ENCODE data around the gene POMP. TPM values are rescaled to one million over a fixed set of nuclear protein-coding genes. Genes with fewer than 3 reads are reported as not detected.

POMP gene, protein sequence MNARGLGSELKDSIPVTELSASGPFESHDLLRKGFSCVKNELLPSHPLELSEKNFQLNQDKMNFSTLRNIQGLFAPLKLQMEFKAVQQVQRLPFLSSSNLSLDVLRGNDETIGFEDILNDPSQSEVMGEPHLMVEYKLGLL
- 49.6 TPM for total RNA-seq
- polyA plus RNA-seq, result 59.6 TPM

DNA sequence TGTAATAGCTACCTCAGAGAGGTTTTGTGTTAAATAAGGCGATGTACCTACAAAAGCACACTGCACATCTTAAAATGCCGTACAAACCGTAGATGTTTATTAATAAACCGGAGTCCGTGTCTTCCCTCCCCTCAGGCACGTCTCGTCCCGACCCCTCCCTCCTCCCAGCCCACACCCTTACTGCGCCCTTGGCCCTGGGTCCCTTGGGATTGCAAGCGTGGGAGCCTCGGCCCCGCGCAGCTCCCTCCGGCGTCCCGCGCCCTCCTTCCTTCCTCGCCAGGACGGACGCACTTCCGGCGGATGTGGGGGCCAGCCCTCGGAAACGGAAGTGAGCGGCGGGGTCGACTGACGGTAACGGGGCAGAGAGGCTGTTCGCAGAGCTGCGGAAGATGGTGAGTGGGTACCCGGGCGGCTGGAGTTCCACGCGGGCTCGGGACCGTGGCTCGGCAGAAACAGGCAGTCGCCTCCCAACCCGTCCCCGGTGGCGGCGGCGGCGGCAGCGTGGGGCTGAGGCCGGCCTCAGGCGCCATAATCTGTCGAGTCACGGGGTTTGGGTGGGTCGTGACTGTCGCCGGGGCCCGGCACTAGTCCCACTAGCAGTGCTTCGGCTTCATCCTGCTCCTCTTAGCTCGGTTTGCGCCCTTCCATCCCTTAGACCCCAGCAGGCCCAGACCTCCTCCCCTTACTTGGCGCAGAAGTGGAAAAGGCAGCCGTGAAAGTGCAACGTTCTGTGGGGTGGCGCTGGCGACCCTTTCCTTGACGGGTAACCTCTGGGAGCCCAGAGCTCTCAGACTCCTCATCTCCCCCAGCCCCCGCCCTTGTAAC lies at the start of gene POMP:
Gene POMP (plus strand): TSS at position 335 of the 825 bp plus-strand sequence. CDS start 55 bp downstream, at position 390.
- no peaks in the 10 kb centered on the region for H3K4me1 ChIP-seq (ENCODE audit: insufficient read depth)
- peak within 1 kb of the TSS; percentile 75 for H3K4me3 ChIP-seq (ENCODE audit: low read depth, low read length)
- under 1% methylated on average over 64 of the region's 64 CpGs for WGBS
- H3K27ac ChIP-seq (ENCODE audit: low read depth), result peak within 1 kb of the TSS; percentile 86
- DNase-seq (ENCODE audit: extremely low spot score), result peak; percentile 73
- H3K36me3 ChIP-seq (ENCODE audit: insufficient read depth), result peaks cover 4% of the 10 kb centered on the region

DNA sequence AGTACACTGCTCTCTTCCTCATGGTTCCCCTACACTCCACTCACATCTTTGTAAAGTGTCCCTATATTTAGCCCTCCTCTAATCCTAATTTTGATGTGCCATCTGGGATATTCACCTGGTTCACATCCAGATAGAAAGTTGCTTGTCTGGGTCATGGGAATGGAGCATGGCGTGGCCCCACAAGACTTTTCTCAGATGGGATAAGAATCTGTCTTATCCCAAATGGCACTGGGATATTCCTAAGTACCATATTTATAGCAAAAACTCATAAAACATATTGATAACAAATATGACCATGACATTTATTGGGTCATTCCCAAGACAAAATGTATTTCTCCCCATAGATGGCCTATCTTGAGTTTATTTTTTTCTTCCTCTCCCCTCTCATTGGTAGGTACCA lies 49.5 kb upstream of the POMP start:
- Histone ChIP-seq H3K27ac (ENCODE audit: low read depth) (no peak overlapping the region), H3K4me3 (ENCODE audit: low read depth, low read length) (no peak overlapping the region), H3K36me3 (ENCODE audit: insufficient read depth) (no peaks in the 10 kb centered on the region), H3K4me1 (ENCODE audit: insufficient read depth) (no peaks in the 10 kb centered on the region)
- WGBS, result 77% methylated on average over 1 of the region's 1 CpG
- DNase-seq (ENCODE audit: extremely low spot score), result no peak

DNA sequence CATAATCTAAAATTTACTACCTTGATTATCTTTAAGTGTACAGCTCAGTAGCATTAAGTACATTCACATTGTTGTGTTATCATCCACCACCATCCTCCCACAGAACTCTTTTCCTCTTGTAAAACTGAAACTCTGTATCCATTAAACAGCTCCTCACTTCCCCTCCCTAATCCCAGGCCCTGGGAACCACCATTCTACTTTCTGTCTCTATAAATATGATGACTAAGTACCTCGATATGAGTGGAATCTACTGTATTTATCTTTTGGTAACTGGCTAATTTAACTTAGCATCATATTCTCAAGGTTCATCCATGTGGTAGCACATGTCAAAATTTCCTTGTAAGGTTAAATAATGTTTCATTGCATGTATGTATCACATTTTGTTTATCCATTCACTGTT lies 49.0 kb upstream of the POMP start:
- WGBS, result 41% methylated on average over 1 of the region's 1 CpG
- Histone ChIP-seq H3K4me1 (ENCODE audit: insufficient read depth) (no peaks in the 10 kb centered on the region), H3K4me3 (ENCODE audit: low read depth, low read length) (no peak overlapping the region), H3K36me3 (ENCODE audit: insufficient read depth) (no peaks in the 10 kb centered on the region), H3K27ac (ENCODE audit: low read depth) (no peak overlapping the region)
- DNase-seq (ENCODE audit: extremely low spot score), result no peak

DNA sequence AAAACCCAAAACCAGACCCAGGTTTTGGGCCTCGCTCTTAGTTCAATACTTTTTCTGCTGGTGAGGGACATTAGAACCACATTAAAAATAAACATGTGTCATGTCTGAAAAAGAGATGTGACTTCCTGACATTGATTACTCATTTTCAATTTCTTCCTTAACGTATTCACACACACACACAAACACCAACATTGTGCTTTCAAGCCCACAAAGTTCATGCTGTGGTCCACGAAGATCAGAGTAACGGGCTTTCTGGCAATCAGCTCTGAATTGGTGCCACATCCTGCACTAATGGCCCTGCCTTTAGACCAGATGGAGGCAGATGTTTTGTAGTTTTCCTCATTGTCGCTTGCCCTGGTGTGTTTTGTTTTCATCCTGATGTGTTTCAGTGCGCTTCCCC lies 47.9 kb upstream of the POMP start:
- 71% methylated on average over 6 of the region's 6 CpGs for whole genome bisulfite sequencing
- H3K4me1 ChIP-seq (ENCODE audit: insufficient read depth), result no peaks in the 10 kb centered on the region
- H3K4me3 ChIP-seq (ENCODE audit: low read depth, low read length), result no peak overlapping the region
- no peaks in the 10 kb centered on the region for H3K36me3 ChIP-seq (ENCODE audit: insufficient read depth)
- H3K27ac ChIP-seq (ENCODE audit: low read depth), result no peak overlapping the region
- no peak for DNase-seq (ENCODE audit: extremely low spot score)

DNA sequence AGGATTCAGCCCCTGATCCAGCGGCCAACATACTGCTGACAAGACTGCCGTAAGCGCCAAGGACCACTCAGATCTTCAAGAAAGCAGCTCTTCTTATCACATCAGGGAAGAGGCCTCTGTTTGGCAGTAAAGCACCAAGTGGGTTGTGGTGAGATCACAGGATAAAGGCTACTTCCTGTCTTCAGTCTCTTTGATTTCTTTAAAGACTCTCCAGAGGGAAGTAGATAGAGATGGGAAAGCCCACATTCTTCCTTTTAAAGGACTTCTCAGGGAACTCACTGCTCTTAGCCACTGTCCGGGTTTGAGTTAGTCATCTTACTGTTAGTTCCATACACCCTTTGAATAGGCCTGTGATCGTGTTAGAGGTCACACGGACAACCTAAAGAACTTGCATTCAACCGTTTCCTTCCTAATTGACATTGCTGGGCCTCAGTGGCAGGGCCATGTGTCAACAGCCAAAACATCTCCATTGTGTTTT lies 47.2 kb upstream of the POMP start:
- Histone ChIP-seq H3K36me3 (ENCODE audit: insufficient read depth) (no peaks in the 10 kb centered on the region), H3K4me1 (ENCODE audit: insufficient read depth) (no peaks in the 10 kb centered on the region), H3K27ac (ENCODE audit: low read depth) (no peak overlapping the region), H3K4me3 (ENCODE audit: low read depth, low read length) (no peak overlapping the region)
- 45% methylated on average over 7 of the region's 7 CpGs for WGBS
- DNase-seq (ENCODE audit: extremely low spot score), result no peak

DNA sequence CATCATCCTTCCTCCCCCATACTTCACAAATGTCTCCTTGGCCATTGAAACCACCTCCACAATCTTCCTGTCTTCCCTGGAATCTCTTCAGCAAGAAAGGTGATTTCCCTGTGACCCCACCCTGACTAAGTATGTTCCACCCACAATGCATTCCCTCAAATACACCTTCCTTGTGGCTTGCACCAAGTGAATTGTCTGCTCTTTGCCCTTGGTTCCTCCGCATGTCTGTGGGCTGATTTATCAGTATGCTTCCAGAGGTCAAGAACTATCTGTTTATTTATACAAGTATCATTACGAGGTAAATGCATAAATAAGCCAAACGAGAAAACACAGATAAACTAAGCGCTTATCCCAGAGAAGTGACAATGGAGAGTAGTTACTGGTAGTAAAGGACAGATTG lies 45.4 kb upstream of the POMP start:
- H3K27ac ChIP-seq (ENCODE audit: low read depth), result no peak overlapping the region
- no peaks in the 10 kb centered on the region for H3K4me1 ChIP-seq (ENCODE audit: insufficient read depth)
- DNase-seq (ENCODE audit: extremely low spot score), result no peak
- H3K36me3 ChIP-seq (ENCODE audit: insufficient read depth), result no peaks in the 10 kb centered on the region
- H3K4me3 ChIP-seq (ENCODE audit: low read depth, low read length), result no peak overlapping the region
- 48% methylated on average over 4 of the region's 4 CpGs for WGBS

DNA sequence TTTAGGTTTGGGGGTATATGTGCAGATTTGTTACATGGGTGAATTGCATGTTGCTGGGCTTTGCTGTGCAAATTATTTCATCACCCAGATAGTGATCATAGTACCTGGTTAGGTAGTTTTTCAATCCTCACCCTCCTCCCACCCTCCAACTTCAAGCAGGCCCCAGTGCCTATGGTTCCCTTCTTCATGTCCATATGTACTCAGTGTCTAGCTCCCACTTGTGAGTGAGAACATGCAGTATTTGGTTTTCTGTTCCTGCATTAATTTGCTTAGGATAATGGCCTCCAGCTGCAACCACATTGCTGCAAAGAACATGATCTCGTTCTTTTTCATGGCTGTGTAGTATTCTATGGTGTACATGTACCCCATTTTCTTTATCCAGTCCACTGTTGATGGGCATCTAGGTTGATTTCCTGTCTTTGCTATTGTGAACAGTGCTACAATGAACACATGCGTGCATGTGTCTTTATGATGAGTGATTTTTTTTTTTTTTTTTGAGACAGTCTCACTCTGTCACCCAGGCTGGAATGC lies 42.9 kb upstream of the POMP start:
- no peak overlapping the region for H3K27ac ChIP-seq (ENCODE audit: low read depth)
- H3K4me3 ChIP-seq (ENCODE audit: low read depth, low read length), result no peak overlapping the region
- H3K36me3 ChIP-seq (ENCODE audit: insufficient read depth), result no peaks in the 10 kb centered on the region
- H3K4me1 ChIP-seq (ENCODE audit: insufficient read depth), result no peaks in the 10 kb centered on the region
- 89% methylated on average over 2 of the region's 2 CpGs for WGBS
- DNase-seq (ENCODE audit: extremely low spot score), result no peak

DNA sequence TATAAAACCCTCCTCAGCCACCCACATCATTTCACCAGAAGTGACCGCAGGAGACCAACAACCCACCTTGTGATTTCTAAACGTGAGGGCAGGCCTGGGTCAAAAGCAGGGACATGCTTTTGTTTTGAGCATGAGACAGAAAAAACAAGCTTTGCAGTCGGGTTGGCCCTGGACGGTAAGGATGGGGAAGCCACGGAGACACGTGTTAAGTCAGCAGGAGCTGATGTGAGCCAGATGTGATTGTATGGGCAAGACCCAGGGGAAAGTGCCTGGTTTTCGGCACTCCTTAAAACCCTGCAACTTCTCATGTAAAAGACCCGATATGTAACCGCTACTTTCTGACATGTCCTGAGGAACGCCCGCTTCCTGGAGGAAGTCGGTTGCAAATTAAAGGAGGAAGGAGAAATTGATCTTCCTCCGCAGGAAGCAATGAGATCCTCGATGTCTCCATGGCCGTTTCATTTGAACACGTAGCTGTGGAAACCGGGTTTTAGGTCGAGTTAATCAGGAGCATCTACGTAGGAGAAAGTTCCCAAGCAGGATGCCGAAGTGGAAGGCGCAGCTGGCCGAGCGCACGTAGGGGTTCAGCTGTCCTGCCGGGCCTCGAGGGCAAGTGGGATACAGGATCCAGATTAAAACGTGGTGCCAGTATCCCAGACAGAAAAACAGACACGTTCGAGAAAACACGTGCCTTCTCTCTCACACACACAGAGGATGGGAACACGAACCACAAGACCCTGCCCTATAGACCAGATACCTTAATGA lies 40.5 kb upstream of the POMP start:
- Histone ChIP-seq H3K4me3 (ENCODE audit: low read depth, low read length) (no peak overlapping the region), H3K4me1 (ENCODE audit: insufficient read depth) (no peaks in the 10 kb centered on the region), H3K36me3 (ENCODE audit: insufficient read depth) (no peaks in the 10 kb centered on the region), H3K27ac (ENCODE audit: low read depth) (no peak overlapping the region)
- WGBS, result 73% methylated on average over 31 of the region's 31 CpGs
- no peak for DNase-seq (ENCODE audit: extremely low spot score)

DNA sequence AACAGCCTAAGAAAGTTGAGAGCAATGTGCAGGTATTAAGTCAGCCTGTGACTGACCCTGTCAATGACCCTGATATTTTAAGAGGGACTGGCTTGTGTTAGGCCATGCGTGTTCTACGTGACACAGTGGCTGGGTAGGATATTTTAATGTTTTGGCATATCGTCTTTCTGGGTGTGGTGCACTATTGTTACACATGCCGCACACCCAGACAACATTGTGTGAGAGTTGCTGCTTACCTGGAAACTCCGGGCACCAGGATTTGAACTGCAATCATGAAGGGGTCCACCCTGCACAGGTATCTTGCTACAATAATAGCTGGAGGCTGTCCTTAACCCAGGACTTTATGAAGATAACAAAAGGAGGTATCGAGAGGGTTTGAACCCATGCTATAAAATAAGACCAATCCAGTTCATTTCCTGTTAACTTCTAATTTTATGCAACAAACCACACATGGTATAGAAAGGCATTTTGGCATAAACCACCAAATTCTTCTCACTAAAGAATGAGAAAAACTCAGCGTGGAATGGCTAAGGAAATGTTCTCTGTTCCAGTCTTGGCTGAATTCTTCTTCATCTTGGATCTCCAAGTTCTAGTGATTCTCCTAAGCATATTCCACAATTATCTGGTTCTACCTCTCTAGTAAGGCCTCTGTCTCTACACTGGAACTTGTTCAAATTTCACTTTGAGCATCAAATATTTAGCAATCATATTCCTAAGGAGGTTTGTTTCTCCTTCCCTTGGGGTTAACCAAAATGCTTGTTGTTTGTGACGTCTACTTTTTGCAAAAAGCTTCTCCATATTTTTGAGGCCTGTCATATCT lies 38.7 kb upstream of the POMP start:
- Histone ChIP-seq H3K4me3 (ENCODE audit: low read depth, low read length) (no peak overlapping the region), H3K27ac (ENCODE audit: low read depth) (no peak overlapping the region), H3K36me3 (ENCODE audit: insufficient read depth) (no peaks in the 10 kb centered on the region), H3K4me1 (ENCODE audit: insufficient read depth) (no peaks in the 10 kb centered on the region)
- no peak for DNase-seq (ENCODE audit: extremely low spot score)
- WGBS, result 77% methylated on average over 8 of the region's 8 CpGs

DNA sequence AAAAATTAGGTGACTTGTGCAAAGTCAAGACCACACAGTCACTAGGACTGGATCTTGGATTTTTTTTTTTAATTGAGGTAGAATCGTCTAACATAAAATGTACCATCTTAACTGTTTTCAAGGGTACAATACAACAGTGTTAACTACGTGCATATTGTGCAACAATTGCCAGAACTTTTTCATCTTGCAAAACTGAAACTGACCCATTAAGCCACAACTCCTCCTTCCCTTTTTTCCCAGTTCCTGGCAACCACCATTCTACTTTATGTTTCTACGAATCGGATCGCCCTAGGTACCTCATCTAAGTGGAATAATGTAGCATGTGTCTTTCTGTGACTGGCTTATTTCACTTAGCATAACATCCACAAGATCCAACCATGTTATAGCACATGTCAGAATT lies 37.5 kb upstream of the POMP start:
- Histone ChIP-seq H3K4me1 (ENCODE audit: insufficient read depth) (no peaks in the 10 kb centered on the region), H3K4me3 (ENCODE audit: low read depth, low read length) (no peak overlapping the region), H3K36me3 (ENCODE audit: insufficient read depth) (no peaks in the 10 kb centered on the region), H3K27ac (ENCODE audit: low read depth) (no peak overlapping the region)
- DNase-seq (ENCODE audit: extremely low spot score), result no peak
- 86% methylated on average over 5 of the region's 5 CpGs for WGBS

DNA sequence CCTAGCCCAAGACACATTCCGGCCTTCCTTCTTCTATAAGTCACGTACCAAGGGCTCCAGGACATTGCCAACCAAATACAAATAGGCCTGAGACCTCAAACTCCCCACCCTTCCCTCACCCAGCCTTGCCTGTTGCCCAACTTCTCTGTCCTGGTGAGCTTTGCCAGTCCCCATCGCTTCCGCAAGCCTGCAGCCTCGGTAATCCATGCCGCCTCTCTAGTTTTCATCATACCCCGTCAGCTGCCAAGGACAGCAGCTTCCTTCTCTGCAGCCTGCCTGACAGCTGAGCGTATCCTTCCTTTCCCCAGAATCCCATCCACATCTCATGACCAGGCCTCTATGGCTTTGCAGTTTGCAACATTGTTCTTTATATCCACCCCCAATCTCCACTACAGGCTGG lies 36.6 kb upstream of the POMP start:
- no peaks in the 10 kb centered on the region for H3K36me3 ChIP-seq (ENCODE audit: insufficient read depth)
- 93% methylated on average over 8 of the region's 8 CpGs for WGBS
- DNase-seq (ENCODE audit: extremely low spot score), result no peak
- H3K4me1 ChIP-seq (ENCODE audit: insufficient read depth), result no peaks in the 10 kb centered on the region
- no peak overlapping the region for H3K27ac ChIP-seq (ENCODE audit: low read depth)
- no peak overlapping the region for H3K4me3 ChIP-seq (ENCODE audit: low read depth, low read length)

DNA sequence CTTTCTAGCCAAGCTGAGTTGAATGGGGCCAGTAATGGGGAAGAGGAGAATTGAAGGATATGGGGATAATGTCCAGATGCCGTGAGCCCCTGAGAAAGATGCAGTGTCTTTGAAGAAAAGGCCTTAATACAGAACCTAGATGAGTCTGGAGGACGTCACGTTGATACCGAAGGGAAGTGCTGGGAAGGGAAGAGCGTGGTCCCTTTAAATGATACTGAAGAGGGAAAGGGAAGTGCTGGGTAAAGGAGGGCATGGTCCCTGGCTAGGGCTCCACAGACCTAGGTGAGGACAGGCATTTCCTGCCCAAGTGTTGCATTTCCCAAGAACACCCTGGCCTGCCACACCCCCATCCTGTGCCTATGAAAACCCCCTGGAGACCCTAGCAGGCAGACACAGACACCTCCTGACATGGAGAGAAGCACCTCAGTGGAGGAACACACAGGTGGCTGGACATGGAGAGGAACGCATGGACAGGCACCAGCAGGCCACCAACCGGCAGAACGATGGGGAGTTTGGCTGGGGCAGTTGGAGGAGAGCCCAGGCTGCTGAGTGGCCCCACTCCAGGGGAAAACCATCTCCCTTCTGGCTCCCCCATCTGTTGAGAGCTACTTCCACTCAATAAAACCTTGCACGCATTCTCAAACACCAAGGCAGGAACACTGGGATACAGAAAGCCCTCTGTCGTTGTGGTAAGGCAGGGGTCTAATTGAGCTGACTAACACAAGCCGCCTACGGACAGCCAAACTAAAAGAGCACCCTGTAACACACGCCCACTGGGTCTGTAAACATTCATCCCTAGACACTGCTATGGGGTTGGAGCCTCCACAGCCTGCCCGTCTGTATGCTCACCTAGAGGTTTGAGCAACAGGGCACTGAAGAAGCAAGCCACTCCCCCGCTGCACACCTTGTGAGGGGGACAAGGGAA lies 34.9 kb upstream of the POMP start:
- H3K36me3 ChIP-seq (ENCODE audit: insufficient read depth), result no peaks in the 10 kb centered on the region
- no peak for DNase-seq (ENCODE audit: extremely low spot score)
- no peak overlapping the region for H3K27ac ChIP-seq (ENCODE audit: low read depth)
- WGBS, result 54% methylated on average over 15 of the region's 15 CpGs
- H3K4me3 ChIP-seq (ENCODE audit: low read depth, low read length), result no peak overlapping the region
- no peaks in the 10 kb centered on the region for H3K4me1 ChIP-seq (ENCODE audit: insufficient read depth)
